WTC11 (cell line): ENCODE measurements around the gene ABCA3. TPM values are rescaled to one million over a fixed set of nuclear protein-coding genes. Genes with fewer than 3 reads are reported as not detected.

ENCODE experiments used
- ARID4B ChIP-seq: sonication (generic); formaldehyde crosslinking; IDR thresholded peaks from 2 replicates; pipeline ENCODE4 v1.8.0; 2023; ENCODE audit warnings: missing genetic modification reagents, mild to moderate bottlenecking, borderline replicate concordance
- ATF2 ChIP-seq: sonication (generic); formaldehyde crosslinking; IDR thresholded peaks from 2 replicates; pipeline ENCODE4 v1.8.1; 2022; ENCODE audit warnings: low read depth, missing genetic modification reagents, borderline replicate concordance
- ESRRA ChIP-seq: sonication (generic); formaldehyde crosslinking; IDR thresholded peaks from 2 replicates; pipeline ENCODE4 v1.8.1; 2022; ENCODE audit warnings: mild to moderate bottlenecking, missing genetic modification reagents, borderline replicate concordance
- ETV6 ChIP-seq: sonication (generic); formaldehyde crosslinking; IDR thresholded peaks from 2 replicates; pipeline ENCODE4 v1.8.1; 2022; ENCODE audit warnings: mild to moderate bottlenecking, missing genetic modification reagents
- FOXJ3 ChIP-seq: sonication (generic); formaldehyde crosslinking; IDR thresholded peaks from 2 replicates; pipeline ENCODE4 v1.9.0; 2021; ENCODE audit warnings: missing genetic modification reagents, mild to moderate bottlenecking, borderline replicate concordance
- GRHL2 ChIP-seq: fragments of 250-450 bp; sonication (Bioruptor Pico); IDR thresholded peaks from 2 replicates; pipeline ENCODE4 v1.8.0; 2022; ENCODE audit warnings: mild to moderate bottlenecking, moderate library complexity; ENCODE audit not compliant: insufficient replicate concordance, severe bottlenecking
- GTF2I ChIP-seq: fragments of 250-450 bp; sonication (Bioruptor Pico); conservative IDR thresholded peaks from 2 replicates; pipeline ENCODE4 v1.4.0; 2021; ENCODE audit warnings: mild to moderate bottlenecking
- HMGA2 ChIP-seq: fragments of 250-450 bp; sonication (Bioruptor Pico); IDR thresholded peaks from 2 replicates; pipeline ENCODE4 v1.4.0; 2021; ENCODE audit warnings: mild to moderate bottlenecking, moderate library complexity
- JAZF1 ChIP-seq: fragments of 250-450 bp; sonication (Bioruptor Pico); IDR thresholded peaks from 2 replicates; pipeline ENCODE4 v1.9.0; 2021; ENCODE audit warnings: moderate library complexity, mild to moderate bottlenecking, inconsistent platforms
- JUN ChIP-seq: sonication (generic); formaldehyde crosslinking; IDR thresholded peaks from 2 replicates; pipeline ENCODE4 v1.8.0; 2023; ENCODE audit warnings: mild to moderate bottlenecking, missing genetic modification reagents
- MLX ChIP-seq: sonication (generic); formaldehyde crosslinking; IDR thresholded peaks from 2 replicates; pipeline ENCODE4 v1.8.1; 2023; ENCODE audit warnings: mild to moderate bottlenecking, missing genetic modification reagents, moderate library complexity
- NR2C2 ChIP-seq: sonication (generic); formaldehyde crosslinking; IDR thresholded peaks from 2 replicates; pipeline ENCODE4 v1.8.0; 2022; ENCODE audit warnings: mild to moderate bottlenecking, missing genetic modification reagents
- NR3C1 ChIP-seq: sonication (generic); formaldehyde crosslinking; conservative IDR thresholded peaks from 2 replicates; pipeline ENCODE4 v1.8.1; 2023; ENCODE audit warnings: low read depth, mild to moderate bottlenecking, missing genetic modification reagents
- OVOL2 ChIP-seq: fragments of 250-450 bp; sonication (Bioruptor Pico); IDR thresholded peaks from 2 replicates; pipeline ENCODE4 v1.9.0; 2021; ENCODE audit warnings: mild to moderate bottlenecking, borderline replicate concordance
- PRRX2 ChIP-seq: fragments of 250-450 bp; sonication (Bioruptor Pico); IDR thresholded peaks from 2 replicates; pipeline ENCODE4 v1.8.0; 2021; ENCODE audit warnings: mild to moderate bottlenecking
- TEAD1 ChIP-seq: sonication (generic); formaldehyde crosslinking; IDR thresholded peaks from 2 replicates; pipeline ENCODE4 v1.8.0; 2022; ENCODE audit warnings: mild to moderate bottlenecking, missing genetic modification reagents
- TEAD4 ChIP-seq: sonication (generic); formaldehyde crosslinking; IDR thresholded peaks from 2 replicates; pipeline ENCODE4 v1.8.0; 2022; ENCODE audit warnings: mild to moderate bottlenecking, missing genetic modification reagents
- TP53 ChIP-seq: sonication (generic); formaldehyde crosslinking; IDR thresholded peaks from 2 replicates; pipeline ENCODE4 v1.8.1; 2023; ENCODE audit warnings: mild to moderate bottlenecking, missing genetic modification reagents
- ZBTB21 ChIP-seq: sonication (generic); formaldehyde crosslinking; IDR thresholded peaks from 2 replicates; pipeline ENCODE4 v1.8.1; 2023; ENCODE audit warnings: mild to moderate bottlenecking, missing genetic modification reagents, borderline replicate concordance
- ZNF396 ChIP-seq: fragments of 250-450 bp; sonication (Bioruptor Pico); IDR thresholded peaks from 2 replicates; pipeline ENCODE4 v1.8.0; 2021; ENCODE audit warnings: mild to moderate bottlenecking, moderate library complexity, borderline replicate concordance
- ZNF512 ChIP-seq: sonication (generic); formaldehyde crosslinking; IDR thresholded peaks from 2 replicates; pipeline ENCODE4 v1.8.1; 2022; ENCODE audit warnings: missing genetic modification reagents, borderline replicate concordance
- ZNF671 ChIP-seq: fragments of 250-450 bp; sonication (Bioruptor Pico); IDR thresholded peaks from 2 replicates; pipeline ENCODE4 v1.8.0; 2021; ENCODE audit warnings: mild to moderate bottlenecking
- total RNA-seq: library from RNA; stranded (reverse); gene quantifications from 3 replicates; pipeline ENCODE4 v1.2.3, GENCODE V29; 2021
- TF ChIP-seq, protein P1 (sequence below): sonication (generic); formaldehyde crosslinking; IDR thresholded peaks from 2 replicates; pipeline ENCODE4 v1.8.1; 2023; ENCODE audit warnings: mild to moderate bottlenecking, missing genetic modification reagents, moderate library complexity
- TF ChIP-seq, protein P2 (sequence below): sonication (generic); formaldehyde crosslinking; IDR thresholded peaks from 2 replicates; pipeline ENCODE4 v1.8.1; 2022; ENCODE audit warnings: low read depth, mild to moderate bottlenecking, moderate library complexity, missing genetic modification reagents, borderline replicate concordance
- TF ChIP-seq, protein P3 (sequence below): sonication (generic); formaldehyde crosslinking; IDR thresholded peaks from 2 replicates; pipeline ENCODE4 v1.8.1; 2022; ENCODE audit warnings: mild to moderate bottlenecking, moderate library complexity, missing genetic modification reagents
- TF ChIP-seq, protein P4 (sequence below): fragments of 250-450 bp; sonication (Bioruptor Pico); IDR thresholded peaks from 2 replicates; pipeline ENCODE4 v1.8.0; 2021; ENCODE audit warnings: mild to moderate bottlenecking

ABCA3 gene
- total RNA-seq, 1 experiment from 2014 or later: 12.1 TPM

- TF ChIP-seq, protein P1, sequence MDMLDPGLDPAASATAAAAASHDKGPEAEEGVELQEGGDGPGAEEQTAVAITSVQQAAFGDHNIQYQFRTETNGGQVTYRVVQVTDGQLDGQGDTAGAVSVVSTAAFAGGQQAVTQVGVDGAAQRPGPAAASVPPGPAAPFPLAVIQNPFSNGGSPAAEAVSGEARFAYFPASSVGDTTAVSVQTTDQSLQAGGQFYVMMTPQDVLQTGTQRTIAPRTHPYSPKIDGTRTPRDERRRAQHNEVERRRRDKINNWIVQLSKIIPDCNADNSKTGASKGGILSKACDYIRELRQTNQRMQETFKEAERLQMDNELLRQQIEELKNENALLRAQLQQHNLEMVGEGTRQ: 0 out of 2 replicates have a peak, but pooled peaks have one; percentile 23
- TF ChIP-seq, protein P2, sequence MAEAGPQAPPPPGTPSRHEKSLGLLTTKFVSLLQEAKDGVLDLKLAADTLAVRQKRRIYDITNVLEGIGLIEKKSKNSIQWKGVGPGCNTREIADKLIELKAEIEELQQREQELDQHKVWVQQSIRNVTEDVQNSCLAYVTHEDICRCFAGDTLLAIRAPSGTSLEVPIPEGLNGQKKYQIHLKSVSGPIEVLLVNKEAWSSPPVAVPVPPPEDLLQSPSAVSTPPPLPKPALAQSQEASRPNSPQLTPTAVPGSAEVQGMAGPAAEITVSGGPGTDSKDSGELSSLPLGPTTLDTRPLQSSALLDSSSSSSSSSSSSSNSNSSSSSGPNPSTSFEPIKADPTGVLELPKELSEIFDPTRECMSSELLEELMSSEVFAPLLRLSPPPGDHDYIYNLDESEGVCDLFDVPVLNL (CRISPR knock-in tag): no peak
- TF ChIP-seq TEAD4 (CRISPR knock-in tag) (no peak), NR2C2 (CRISPR knock-in tag) (no peak), ZNF512 (CRISPR knock-in tag) (no peak), HMGA2 (no peak), ZBTB21 (peak; percentile 59; the same call in 1 of the 2 replicates), TEAD1 (peak; percentile 88), MLX (CRISPR knock-in tag) (peak; percentile 91; the same call in 1 of the 2 replicates), ZNF396 (CRISPR knock-in tag) (no peak), TP53 (peak; percentile 82; the same call in 1 of the 2 replicates), ESRRA (peak; percentile 79), NR3C1 (CRISPR knock-in tag) (0 out of 2 replicates have a peak, but pooled peaks have one; percentile 67), JUN (no peak), ARID4B (CRISPR knock-in tag) (no peak; the same call in 1 of the 2 replicates), ATF2 (CRISPR knock-in tag) (no peak), GRHL2 (no peak), OVOL2 (CRISPR knock-in tag) (no peak), FOXJ3 (CRISPR knock-in tag) (no peak), ZNF671 (peak; percentile 89; the same call in 1 of the 2 replicates), JAZF1 (CRISPR knock-in tag) (no peak), GTF2I (CRISPR knock-in tag) (peak; percentile 38; the same call in 1 of the 2 replicates), PRRX2 (CRISPR knock-in tag) (peak; percentile 66; the same call in 1 of the 2 replicates), ETV6 (CRISPR knock-in tag) (peak; percentile 58; the same call in 1 of the 2 replicates)
- TF ChIP-seq, protein P3, sequence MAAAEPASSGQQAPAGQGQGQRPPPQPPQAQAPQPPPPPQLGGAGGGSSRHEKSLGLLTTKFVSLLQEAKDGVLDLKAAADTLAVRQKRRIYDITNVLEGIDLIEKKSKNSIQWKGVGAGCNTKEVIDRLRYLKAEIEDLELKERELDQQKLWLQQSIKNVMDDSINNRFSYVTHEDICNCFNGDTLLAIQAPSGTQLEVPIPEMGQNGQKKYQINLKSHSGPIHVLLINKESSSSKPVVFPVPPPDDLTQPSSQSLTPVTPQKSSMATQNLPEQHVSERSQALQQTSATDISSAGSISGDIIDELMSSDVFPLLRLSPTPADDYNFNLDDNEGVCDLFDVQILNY (CRISPR knock-in tag): peak; percentile 95
- TF ChIP-seq, protein P4, sequence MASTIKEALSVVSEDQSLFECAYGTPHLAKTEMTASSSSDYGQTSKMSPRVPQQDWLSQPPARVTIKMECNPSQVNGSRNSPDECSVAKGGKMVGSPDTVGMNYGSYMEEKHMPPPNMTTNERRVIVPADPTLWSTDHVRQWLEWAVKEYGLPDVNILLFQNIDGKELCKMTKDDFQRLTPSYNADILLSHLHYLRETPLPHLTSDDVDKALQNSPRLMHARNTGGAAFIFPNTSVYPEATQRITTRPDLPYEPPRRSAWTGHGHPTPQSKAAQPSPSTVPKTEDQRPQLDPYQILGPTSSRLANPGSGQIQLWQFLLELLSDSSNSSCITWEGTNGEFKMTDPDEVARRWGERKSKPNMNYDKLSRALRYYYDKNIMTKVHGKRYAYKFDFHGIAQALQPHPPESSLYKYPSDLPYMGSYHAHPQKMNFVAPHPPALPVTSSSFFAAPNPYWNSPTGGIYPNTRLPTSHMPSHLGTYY (CRISPR knock-in tag): peak; percentile 30; the same call in 1 of the 2 replicates
Observed at GRCh38 chr16:2251296-2252111, 89.0 kb downstream of the ABCA3 start, which contains the start of gene ECI1 (continued).
